Measurements from ENCODE around the gene NEUROD2. TPM values are rescaled to one million over a fixed set of nuclear protein-coding genes. Genes with fewer than 3 reads are reported as not detected.

Gene NEUROD2
- total RNA-seq, 8 experiments from 2014 or later: 0.05 to 1.00 (median 0.13) TPM

DNA sequence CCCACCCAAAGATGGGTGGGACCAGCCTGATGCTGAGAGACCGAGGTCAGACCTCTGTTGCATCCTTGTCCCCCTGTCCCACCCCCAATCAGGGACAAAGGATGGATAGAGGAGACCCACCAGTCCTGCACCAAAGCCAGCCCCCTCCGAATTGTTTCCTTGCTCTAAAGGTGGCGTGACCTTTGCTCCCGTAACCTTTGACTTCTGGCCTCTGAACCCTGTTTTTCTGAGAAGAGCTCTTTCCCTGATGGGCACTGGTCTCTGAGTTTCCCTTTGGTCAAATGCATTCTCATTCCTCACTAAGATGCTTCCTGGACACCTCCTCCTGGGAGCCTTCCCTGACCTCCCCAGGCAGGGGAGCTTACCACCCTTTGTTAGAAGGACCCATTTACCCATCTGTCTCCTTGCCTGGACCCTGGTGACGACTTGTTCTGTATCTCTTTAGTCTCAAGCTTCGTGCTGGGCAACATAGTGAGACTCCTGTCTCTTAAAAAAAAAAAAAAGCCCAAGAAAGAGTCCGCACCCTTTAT, 5.3 kb upstream of the NEUROD2 start:
- 0 to 100% (median 80%) methylated on average over 1 to 5 of the region's 7 CpGs; no CpG with 5 or more reads in 5 of the 10 experiments for WGBS, 10 experiments

DNA sequence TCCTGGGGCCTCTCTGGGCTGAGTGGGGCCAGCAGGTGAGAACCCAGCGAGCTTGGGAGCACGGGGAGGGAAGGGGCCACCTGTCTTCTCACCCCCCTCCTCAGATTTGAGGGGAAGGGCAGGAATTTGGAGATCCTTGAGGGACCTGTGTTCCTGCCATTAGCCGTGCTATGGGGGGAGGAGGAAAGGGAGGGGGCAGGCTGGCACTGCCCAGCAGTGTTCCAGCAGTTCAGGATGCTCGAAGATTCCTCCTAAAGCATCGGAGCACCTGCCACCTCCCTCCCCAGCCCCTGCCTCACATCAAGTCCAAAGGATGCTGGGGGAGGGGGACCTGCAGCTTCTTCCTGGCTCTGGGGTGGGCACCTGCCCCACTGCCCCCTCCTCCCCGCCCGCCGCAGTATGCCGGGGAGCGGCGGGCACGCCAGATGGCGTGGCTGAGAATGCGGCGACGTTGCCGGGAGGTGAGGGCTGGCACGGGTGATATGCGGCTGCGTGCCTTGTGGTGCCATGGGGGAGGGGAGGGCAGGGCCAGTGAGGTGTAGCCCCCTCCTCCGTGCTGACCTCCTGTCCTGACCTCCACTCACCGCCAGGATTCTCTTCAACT, 4.7 kb upstream of the NEUROD2 start:
- ATAC-seq (replicated peaks in 6 of 8): no peak
- in situ Hi-C loops (cut with MboI; ENCODE audit: low pct_unique_long_range_greater_than_20kb in 2 of 9, low sequenced_read_pairs in 9 of 9, unreplicated experiment in 9 of 9): loop anchor here in 1 of 9 experiments (25.0 kb wide), 1 partner anchor 125 kb away; the partner anchor contains the start of genes GRB7 and MIEN1
- Histone ChIP-seq H3K27ac (no peak overlapping the region), H3K4me3 (no peak overlapping the region), H3K4me1 (replicated peaks in 1 of 2) (peaks cover 0 to under 1% of the 10 kb centered on the region in 2 donors)
- WGBS, 10 experiments: no CpG with 5 or more reads among the region's 22 CpGs

More for the DNA sequence above, 5.3 kb upstream of the NEUROD2 start:
- in situ Hi-C loops (cut with MboI; ENCODE audit: low pct_unique_long_range_greater_than_20kb in 2 of 9, low sequenced_read_pairs in 9 of 9, unreplicated experiment in 9 of 9): loop anchor here in 1 of 9 experiments (25.0 kb wide), 1 partner anchor 124 kb away; the partner anchor contains the start of genes GRB7 and MIEN1
- no peak for ATAC-seq (replicated peaks in 6 of 8)
- Histone ChIP-seq H3K4me3 (no peak overlapping the region), H3K4me1 (replicated peaks in 1 of 2) (no peaks in the 10 kb centered on the region), H3K27ac (no peak overlapping the region)

DNA sequence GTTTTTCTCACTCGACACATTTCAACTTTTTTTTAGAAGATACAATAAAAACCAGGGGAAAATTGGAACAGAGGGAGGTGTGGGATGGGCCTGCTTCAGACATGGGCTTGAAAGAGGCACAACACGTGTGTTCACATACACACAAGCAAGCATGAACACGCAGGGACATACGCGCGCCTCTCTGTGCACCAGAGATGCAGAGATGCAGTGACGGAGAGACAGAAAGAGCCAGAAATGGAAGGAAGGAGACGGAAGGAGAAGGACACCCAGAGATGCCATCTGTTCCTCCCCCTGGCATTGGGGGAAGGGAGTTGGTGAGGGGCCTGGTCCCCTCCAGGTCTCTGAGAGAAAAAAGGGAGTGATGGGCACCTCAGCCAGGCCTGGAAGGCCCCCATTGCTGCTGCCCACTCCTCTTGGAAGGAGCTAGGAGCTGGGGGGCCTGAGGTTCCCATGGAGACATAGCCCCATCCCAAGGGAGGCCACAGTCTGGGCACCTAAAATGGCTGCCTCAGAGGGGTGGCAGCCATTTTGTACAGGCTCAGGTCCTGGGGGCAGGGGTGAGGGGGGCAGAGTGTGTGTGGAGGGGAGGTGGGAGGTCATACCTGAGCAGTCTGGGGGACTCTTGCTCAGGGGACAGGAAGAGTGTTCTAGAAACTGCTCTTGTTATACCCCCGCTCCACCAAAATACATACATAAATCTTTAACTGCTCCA, 3.8 kb upstream of the NEUROD2 start:
- in situ Hi-C loops (cut with MboI; ENCODE audit: low pct_unique_long_range_greater_than_20kb in 2 of 9, low sequenced_read_pairs in 9 of 9, unreplicated experiment in 9 of 9): loop anchor here in 1 of 9 experiments (25.0 kb wide), 1 partner anchor 126 kb away; the partner anchor contains the start of genes GRB7 and MIEN1
- Histone ChIP-seq H3K4me3 (no peak overlapping the region), H3K27ac (no peak overlapping the region), H3K4me1 (replicated peaks in 1 of 2) (peaks cover 5 to 9% of the 10 kb centered on the region in 2 donors)
- 40 to 83% (median 73%) methylated on average over 1 to 3 of the region's 9 CpGs; no CpG with 5 or more reads in 2 of the 10 experiments for WGBS, 10 experiments
- no peak for ATAC-seq (replicated peaks in 6 of 8)

DNA sequence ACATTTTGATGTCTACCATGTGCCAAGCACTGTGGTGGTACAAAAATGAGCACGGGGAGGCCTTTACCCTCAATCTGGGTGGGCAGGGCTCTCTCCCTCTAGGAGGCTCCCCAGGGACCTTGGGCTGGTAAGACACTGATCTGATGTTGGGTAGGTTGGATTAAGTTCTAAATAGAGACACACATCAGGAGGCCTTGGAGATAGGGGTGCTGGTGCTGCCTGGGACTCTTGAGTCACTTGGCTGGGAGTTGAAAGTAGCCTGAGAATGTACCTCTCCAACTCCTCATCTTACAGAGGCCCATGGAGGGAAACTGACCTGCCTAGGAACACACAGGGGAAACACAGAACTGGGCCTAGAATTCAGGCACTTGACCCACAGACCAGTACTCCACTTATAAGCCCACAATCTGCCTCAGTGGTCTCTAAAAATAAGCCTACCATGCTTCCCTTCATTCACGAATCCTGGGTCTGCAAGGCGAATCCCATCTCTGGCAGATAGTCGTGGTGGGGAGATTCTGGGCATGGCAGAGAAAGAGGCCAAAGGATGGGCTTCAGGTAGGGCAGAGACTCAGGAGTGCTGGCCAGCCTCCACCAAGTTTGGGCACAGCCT, 1.8 kb upstream of the NEUROD2 start:
- ATAC-seq (replicated peaks in 6 of 8): no peak
- H3K4me3 ChIP-seq: no peak overlapping the region
- H3K4me1 ChIP-seq (replicated peaks in 1 of 2): peaks cover 5 to 16% of the 10 kb centered on the region in 2 donors
- 0 to 70% (median 45%) methylated on average over 1 to 3 of the region's 4 CpGs; no CpG with 5 or more reads in 6 of the 10 experiments for WGBS, 10 experiments
- in situ Hi-C loops (cut with MboI; ENCODE audit: low pct_unique_long_range_greater_than_20kb in 2 of 9, low sequenced_read_pairs in 9 of 9, unreplicated experiment in 9 of 9): loop anchor here in 1 of 9 experiments (25.0 kb wide), 1 partner anchor 128 kb away; the partner anchor contains the start of genes GRB7 and MIEN1
- no peak overlapping the region for H3K27ac ChIP-seq

DNA sequence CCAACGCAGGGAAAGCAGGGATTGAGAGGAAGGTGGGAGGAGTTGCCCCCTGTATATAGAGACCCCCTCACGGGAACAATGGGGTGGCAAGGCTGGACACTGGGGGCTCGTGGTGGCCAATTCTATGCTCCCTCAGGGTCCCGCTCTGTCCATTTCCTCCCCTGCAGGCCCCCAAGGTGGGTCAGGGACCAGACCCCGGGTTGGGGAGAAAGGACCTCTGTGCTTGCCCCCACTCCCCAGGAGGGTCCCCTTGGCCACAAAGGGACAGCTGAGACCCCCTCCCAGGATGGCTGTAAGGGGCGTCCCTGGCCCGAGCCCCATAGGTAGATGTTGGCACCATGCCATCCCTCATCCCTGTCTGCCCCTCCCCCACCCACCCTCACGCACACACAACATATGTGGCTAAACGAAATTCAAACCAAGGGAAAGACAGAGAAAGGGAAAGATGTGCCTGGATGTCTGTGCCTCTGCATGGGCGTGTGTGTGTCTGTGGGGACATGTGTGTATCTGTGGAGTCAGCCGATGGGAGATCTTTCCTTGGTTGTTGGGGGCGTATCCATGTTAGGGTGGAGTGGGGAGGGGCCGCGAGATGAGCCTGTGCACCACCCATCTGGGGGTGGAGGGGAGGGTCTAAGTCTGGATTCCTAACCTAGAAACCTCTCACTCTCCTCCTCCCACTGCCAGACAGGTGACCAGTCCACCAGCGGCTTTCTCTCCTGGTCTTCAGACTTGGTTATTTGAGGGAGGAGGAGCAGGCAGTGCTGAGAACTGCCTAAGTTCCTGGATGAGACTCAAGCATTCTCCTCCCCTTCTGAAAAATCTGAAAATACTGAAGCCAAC, 642 bp upstream of the NEUROD2 start:
- Histone ChIP-seq H3K27ac (no peak overlapping the region), H3K4me3 (no peak overlapping the region), H3K4me1 (replicated peaks in 1 of 2) (peaks cover 5 to 16% of the 10 kb centered on the region in 2 donors)
- in situ Hi-C loops (cut with MboI; ENCODE audit: low pct_unique_long_range_greater_than_20kb in 2 of 9, low sequenced_read_pairs in 9 of 9, unreplicated experiment in 9 of 9): loop anchor here in 1 of 9 experiments (25.0 kb wide), 1 partner anchor 129 kb away; the partner anchor contains the start of genes GRB7 and MIEN1
- ATAC-seq (replicated peaks in 6 of 8): peak in 5 of 8 experiments; percentile 17 to 62 (median 21)
- WGBS, 10 experiments: 0 to 17% (median 0%) methylated on average over 2 to 3 of the region's 15 CpGs; no CpG with 5 or more reads in 7 of the 10 experiments

DNA sequence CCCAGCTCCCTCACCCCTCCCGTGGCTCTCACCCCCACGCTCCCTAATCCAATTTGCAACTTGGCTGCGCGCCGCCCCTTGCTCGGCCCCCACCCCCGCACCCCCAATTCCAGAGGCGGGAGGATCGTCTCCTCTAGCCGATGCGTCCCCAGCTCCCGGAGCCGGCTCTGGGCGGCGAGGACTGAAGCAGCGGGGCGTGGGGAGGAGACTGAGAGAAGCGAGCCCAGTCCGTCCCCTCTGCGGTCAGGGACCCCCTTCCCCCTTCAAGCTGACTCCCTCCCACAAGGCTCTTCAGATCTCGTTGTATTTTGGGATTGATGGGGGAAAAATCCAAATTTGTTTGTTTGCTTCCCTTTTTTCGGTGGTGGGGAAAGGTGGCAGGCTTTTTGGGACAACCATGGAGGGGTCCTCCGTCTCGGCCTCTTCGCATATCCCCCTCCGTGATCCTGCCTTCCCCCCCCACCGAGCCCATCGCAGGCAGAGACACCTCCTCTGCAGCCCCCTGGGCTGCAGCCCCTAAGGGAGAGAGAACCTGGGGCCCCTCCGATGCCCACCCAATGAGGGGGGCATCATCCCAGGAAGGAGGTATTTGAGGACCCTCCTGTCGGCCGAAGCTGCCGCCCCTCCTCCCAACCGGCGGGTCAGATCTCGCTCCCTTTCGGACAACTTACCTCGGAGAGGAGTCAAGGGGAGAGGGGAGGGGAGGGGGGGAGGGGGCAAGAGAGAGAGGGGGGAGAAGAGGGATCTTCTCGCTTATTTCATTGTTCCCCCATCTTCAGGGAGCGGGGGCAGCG, 466 bp downstream of the NEUROD2 start:
- no peak overlapping the region for H3K4me3 ChIP-seq
- no peak overlapping the region for H3K27ac ChIP-seq
- in situ Hi-C loops (cut with MboI; ENCODE audit: low pct_unique_long_range_greater_than_20kb in 2 of 9, low sequenced_read_pairs in 9 of 9, unreplicated experiment in 9 of 9): loop anchor here in 1 of 9 experiments (25.0 kb wide), 1 partner anchor 130 kb away; the partner anchor contains the start of genes GRB7 and MIEN1
- WGBS, 10 experiments: 0% methylated on average over 1 to 2 of the region's 40 CpGs; no CpG with 5 or more reads in 8 of the 10 experiments
- peaks cover 5 to 16% of the 10 kb centered on the region in 2 donors for H3K4me1 ChIP-seq (replicated peaks in 1 of 2)
- ATAC-seq (replicated peaks in 6 of 8): peak in 5 of 8 experiments; percentile 13 to 32 (median 28)

DNA sequence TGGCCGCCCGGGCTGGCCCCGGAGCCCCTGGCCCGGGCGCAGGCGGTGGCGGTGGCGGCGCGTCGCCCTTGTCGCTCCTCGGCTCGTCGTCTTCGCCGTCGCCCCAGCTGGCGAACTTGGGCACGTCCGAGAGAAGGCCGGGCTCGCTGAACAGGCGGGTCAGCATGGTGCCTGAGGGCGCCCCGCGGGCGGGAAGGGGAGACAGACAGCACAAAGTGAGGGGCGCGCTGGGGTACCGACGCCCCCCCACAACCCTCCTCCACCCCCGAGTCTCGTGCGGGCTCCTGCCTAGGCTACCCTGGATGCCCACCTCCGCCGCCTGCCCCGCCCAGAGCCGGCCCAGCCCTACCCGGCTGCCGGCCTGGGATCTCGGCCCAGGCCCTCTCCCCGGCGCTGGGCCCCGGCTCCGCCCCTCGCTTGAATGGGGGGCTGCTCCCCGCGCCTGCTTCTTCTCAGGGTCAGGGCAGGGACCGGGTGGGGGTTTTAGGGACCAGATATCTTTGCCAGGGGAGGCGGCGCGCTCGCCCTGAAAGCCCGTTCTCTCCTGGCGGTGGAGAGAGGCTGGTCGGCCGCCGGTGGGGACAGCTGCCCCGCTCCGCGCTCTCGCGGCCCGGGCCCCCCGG, 1.2 kb downstream of the NEUROD2 start:
- Histone ChIP-seq H3K4me1 (replicated peaks in 1 of 2) (peaks cover 5 to 16% of the 10 kb centered on the region in 2 donors), H3K4me3 (no peak overlapping the region), H3K27ac (no peak overlapping the region)
- in situ Hi-C loops (cut with MboI; ENCODE audit: low pct_unique_long_range_greater_than_20kb in 2 of 9, low sequenced_read_pairs in 9 of 9, unreplicated experiment in 9 of 9): loop anchor here in 1 of 9 experiments (25.0 kb wide), 1 partner anchor 131 kb away; the partner anchor contains the start of genes GRB7 and MIEN1
- WGBS, 10 experiments: 0% methylated on average over 6 to 17 of the region's 66 CpGs; no CpG with 5 or more reads in 8 of the 10 experiments
- ATAC-seq (replicated peaks in 6 of 8): peak in 6 of 8 experiments; percentile 28 to 42 (median 35)

DNA sequence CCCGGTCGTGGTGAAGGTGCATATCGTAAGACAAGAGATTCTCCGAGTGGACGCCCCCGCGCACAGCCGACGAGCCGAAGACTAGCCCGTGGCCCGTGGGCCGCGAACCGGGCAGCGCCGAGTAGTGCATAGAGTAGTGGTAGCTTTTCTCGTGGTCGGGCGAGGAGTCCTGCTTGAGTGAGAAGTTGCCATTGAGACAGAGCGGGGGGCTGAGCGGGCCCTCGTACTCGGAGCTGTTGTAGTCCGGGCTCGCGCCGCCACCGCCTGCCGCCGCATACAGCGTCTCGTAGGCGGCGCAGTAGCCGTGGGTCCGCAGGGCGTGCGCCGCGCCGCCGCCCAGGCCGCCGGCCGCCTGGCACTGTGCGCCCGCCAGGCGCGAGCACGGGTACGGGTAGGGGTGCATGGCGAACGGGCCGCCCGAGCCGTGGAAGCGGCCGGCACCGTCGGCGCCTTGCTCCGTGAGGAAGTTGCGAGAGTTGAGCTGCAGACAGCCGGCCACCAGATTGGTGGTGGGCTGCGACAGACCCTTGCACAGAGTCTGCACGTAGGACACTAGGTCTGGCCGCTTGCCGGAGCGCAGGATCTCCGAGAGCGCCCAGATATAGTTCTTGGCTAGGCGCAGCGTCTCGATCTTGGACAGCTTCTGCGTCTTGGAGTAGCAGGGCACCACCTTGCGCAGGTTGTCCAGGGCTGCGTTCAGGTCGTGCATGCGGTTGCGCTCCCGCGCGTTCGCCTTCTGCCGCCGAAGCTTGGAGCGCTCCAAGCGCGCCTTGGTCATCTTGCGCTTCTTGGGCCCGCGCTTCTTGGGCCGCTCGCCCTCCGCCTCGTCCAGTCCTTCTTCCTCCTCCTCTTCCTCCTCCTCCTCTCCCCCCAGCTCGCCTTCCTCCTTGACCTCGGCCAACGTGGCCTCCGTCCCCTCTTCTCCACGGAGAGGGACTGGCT, 2.0 kb downstream of the NEUROD2 start:
- Histone ChIP-seq H3K27ac (no peak overlapping the region), H3K4me1 (replicated peaks in 1 of 2) (peaks cover 5 to 16% of the 10 kb centered on the region in 2 donors), H3K4me3 (no peak overlapping the region)
- in situ Hi-C loops (cut with MboI; ENCODE audit: low pct_unique_long_range_greater_than_20kb in 2 of 9, low sequenced_read_pairs in 9 of 9, unreplicated experiment in 9 of 9): loop anchor here in 1 of 9 experiments (25.0 kb wide), 1 partner anchor 132 kb away; the partner anchor contains the start of genes GRB7 and MIEN1
- ATAC-seq (replicated peaks in 6 of 8): peak in 7 of 8 experiments; percentile 25 to 61 (median 34)
- whole genome bisulfite sequencing, 10 experiments: 0 to 13% (median 1%) methylated on average over 1 to 13 of the region's 102 CpGs; no CpG with 5 or more reads in 4 of the 10 experiments

DNA sequence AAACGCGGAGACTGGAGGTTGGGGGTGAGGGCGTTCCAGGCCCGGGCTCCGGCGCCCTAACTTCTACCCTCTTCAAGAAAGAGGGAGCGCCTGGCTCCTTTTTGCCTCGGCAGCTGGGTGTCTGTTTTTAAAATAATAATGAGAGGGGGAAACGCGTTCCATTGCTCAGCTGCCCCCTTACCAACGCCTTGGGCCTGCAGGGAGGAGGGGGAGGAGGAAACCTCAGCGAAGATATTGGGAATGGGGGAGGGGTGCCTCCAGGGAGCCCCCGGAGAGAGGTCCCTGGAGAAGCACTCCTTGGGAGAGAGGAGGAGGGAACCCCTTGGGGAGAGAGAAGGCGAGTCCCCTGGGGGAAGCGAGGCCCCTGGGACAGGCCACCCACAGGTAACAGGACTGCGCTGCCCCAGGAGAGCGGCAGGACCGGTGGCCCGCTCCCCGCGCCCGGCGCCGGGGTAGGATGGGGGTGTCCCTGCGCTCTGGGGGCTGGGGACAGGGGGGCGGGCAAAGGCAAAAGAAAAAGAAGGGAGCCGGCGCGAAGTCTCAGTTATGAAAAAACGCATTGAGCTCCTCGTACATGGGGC, 2.7 kb downstream of the NEUROD2 start:
- no peak overlapping the region for H3K27ac ChIP-seq
- ATAC-seq (replicated peaks in 6 of 8): no peak
- peaks cover 5 to 16% of the 10 kb centered on the region in 2 donors for H3K4me1 ChIP-seq (replicated peaks in 1 of 2)
- in situ Hi-C loops (cut with MboI; ENCODE audit: low pct_unique_long_range_greater_than_20kb in 2 of 9, low sequenced_read_pairs in 9 of 9, unreplicated experiment in 9 of 9): loop anchor here in 1 of 9 experiments (25.0 kb wide), 1 partner anchor 132 kb away; the partner anchor contains the start of genes GRB7 and MIEN1
- H3K4me3 ChIP-seq: no peak overlapping the region
- 0 to 28% (median 14%) methylated on average over 1 to 7 of the region's 31 CpGs; no CpG with 5 or more reads in 1 of the 10 experiments for WGBS, 10 experiments

Data from motor neuron (in vitro differentiated cells).